HG03575 (cell line): ENCODE results near the gene SNTB2.

Experiments used
- ATAC-seq: cut with Tn5 transposase; IDR thresholded peaks from one replicate; pipeline ENCODE4 v1.9.1; 2021; ENCODE audit not compliant: unreplicated experiment, insufficient number of reproducible peaks, low FRiP score; ENCODE audit errors: extremely low read depth

Gene SNTB2

DNA sequence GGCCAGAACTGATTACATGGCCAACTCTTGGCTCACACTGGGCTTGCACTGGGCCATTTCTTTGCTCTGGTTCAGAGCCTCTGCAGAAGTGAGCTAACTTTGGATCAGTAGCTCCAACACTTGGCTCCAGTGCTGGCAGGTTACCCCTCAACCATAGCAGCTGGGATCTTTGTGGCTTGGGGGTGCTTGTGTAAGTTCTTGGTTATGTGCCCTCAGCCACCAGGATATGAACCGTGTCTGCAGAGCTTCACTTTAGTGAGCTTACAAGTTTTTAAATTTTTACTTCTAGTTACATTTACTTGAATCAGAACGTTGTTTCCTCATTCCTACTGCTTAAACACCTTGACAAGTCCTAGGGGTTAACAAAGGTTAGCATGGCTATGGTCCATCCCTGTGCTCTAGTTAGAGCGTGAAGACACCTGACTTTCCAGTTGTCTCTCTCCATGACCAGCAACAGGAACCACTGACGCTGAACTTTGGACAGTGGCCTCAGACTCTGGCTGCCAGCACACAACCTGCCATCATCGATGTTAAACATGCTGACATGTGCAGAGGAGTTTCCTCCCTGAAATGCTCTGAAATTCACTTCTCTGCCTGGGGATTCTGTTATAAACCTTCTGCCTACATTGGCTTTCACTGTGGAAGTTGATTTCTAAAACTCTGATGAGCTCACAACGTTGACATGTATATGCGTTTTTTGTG lies 139.4 kb downstream of the SNTB2 start:
- no peak for ATAC-seq

DNA sequence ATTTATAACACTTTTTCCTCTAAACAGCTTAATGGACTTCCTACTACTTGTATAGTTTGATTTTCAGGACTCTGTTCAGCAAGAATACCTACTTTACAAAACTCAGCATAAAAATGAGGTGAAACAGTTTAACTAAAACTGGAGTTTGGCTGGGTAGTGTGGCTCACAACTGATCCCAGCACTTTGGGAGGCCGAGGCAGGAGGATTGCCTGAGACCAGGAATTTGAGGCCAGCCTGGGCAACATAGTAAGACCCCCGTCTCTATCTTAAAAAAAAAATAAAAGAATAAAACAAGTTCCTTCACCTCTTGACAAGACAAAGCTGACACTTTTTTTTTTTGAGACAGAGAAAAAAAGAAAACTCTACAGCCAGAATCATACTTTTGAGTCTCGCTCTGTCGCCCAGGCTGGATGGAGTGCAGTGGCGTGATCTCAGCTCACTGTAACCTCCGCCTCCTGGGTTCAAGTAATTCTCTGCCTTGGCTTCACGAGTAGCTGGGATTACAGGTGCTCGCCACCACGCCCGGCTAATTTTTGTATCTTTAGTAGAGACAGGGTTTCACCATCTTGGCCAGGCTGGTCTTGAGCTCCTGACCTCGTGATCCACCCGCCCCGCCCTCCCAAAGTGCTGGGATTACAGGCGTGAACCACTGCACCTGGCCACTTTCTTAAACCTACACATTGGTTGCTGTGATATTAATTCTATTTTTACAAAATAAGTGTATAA lies 140.8 kb downstream of the SNTB2 start:
- ATAC-seq, result no peak

DNA sequence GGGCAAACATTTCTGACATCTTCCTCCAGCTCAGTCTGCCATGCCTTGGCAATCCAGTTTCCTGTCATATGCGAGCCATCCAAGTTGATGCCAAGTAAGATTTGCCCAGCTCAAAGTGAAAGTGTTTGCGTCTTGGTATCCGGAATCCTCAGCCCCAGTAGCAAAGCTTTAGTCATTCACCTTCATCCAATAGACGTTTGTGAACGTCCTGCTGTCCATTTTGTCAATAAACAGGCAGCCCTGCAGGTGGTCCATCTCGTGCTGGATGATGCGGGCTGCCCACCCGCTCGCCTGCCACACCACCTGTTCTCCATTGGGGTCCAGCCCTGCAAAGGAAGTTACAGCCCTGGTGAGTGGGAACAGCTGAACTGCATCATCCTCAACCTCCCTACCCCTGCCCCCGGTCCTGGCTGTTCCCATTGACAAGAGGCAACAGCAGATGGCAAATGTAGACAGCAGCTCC lies 141.9 kb downstream of the SNTB2 start:
- no peak for ATAC-seq

DNA sequence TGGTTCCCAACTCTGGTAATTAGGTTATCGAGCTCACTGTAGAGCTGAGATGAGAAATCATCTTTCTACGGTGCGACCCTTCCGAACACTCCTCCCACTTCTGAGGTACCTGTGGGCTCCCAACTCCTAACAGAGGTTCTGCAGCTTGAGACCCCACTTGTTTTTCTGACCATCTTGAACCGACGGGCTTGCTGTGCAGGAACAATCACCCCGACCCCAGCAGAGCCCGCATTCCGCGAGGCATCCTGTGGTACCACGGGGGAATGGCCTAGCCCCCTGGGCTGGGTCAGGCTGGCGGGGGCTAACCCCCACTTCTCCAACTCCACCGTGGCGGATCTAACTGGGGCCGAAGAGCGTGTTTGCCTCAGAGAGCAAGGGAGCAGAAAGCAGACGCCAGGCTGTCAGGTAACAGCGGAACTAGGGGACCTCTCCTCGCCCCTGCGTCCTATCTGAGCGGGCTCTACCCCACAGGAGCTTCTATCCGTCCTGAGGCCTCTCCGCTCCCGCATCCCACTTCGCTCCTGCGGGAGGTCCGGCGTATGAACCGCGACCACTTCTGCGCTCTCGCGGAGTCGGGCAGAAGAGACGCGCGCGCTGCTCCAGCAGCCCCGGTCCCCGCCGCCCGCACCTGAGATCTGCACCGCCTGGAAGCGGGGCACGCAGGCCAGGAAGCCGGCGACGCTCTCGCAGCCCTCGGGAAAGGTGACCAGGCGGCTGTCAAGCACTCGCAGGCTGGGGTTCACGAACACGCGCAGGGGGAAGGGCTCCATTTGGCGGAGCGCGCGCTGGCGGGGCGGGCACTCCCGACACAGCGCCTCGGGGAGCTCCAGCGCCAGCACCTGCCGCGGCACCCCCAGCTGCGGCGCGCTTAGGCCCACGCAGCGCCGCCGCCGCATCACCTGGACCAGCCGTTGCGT lies 142.7 kb downstream of the SNTB2 start:
- ATAC-seq, result no peak

DNA sequence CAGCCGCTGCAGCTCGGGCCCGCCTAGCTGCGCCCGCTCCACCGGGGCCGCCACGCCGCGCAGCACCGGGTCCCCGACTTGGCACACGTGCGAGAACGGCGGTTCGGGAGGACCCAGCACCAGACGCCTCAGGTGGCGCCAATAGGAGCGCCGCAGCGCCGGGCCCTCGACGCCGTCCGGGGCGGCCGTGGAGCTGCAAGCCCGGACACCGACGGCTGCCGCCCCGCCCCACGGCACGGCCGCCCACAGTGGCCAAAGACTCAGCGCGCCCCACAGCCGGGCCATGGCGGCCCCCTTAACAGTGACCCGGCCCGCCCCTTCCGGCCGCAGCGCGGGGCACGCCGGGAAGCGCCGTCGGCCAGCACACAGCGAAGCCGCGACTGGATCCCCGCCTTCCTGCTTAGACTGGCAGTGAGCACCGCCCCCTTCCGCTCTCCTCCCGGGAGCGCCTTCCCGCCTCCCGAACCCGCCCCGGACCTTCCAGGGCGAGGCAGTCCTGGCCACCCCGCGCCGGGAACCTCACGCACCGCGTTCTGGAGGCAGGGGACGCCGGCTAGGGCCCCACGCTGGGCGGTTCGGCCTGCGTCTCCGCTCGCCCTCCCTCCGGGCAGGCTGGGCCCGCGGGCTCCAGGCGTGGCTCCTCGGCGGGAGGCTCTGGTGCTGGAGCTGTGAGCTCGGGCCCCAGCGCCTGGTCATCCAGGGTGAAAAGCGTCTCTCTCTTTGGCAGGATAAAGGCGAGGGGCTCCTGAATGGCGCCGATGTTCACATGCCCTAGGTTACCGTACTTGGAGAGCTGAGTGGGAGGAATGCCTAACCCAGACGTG lies 143.5 kb downstream of the SNTB2 start, which contains the start of gene PDF:
Gene PDF (minus strand): TSS at position 303 of the 824 bp plus-strand sequence. CDS start 18 bp downstream, at position 285.
- peak; percentile 53 for ATAC-seq

DNA sequence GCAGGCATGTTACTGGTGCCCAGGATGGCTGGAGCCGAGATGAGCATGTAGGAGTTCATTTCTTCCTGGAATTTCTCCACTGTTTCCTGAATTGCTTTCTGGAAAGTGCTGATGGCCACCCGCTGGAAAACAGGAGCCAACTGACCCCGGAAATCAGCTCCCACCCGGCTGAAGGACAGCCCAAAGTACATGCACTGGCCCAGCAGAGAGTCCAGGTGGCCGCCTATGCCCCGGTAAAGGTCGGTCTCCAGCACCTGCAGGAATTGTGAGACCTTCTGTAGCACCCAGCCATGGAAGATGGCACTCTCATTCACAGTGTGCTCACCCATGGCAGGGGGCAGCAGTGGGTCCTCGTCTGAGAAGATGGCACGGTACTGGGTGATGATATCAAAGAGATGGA lies 147.7 kb downstream of the SNTB2 start:
- no peak for ATAC-seq

DNA sequence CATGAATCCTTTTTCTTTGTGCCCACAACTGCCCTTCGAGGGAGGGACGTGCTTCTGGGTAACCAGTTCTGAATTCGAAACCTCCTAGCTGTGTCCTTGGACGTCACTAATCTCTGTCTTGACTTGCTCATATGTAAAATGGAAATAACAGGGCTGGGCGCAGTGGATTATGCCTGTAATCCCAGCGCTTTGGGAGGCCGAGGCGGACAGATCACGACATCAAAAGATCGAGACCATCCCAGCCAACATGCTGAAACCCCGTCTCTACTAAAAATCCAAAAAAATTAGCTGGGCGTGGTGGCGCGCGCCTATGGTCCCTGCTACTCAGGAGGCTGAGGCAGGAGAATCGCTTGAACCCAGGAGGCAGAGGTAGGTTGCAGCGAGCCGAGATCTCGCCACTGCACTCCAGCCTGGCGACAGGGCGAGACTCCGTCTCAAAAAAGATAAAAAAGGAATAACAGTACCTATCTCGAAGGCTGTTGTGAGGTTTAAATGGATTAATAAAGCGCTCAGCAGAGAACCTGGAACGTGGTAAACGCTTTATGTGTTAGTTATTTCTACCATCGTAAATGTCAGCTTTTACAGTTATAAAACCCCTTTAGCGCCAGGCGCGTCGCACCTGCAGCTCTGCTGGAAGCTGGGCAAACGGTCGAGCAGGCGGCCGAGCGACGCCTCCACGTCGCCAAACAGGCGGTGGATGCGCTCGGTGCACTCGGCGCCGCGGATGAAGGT lies 151.8 kb downstream of the SNTB2 start:
- no peak for ATAC-seq

DNA sequence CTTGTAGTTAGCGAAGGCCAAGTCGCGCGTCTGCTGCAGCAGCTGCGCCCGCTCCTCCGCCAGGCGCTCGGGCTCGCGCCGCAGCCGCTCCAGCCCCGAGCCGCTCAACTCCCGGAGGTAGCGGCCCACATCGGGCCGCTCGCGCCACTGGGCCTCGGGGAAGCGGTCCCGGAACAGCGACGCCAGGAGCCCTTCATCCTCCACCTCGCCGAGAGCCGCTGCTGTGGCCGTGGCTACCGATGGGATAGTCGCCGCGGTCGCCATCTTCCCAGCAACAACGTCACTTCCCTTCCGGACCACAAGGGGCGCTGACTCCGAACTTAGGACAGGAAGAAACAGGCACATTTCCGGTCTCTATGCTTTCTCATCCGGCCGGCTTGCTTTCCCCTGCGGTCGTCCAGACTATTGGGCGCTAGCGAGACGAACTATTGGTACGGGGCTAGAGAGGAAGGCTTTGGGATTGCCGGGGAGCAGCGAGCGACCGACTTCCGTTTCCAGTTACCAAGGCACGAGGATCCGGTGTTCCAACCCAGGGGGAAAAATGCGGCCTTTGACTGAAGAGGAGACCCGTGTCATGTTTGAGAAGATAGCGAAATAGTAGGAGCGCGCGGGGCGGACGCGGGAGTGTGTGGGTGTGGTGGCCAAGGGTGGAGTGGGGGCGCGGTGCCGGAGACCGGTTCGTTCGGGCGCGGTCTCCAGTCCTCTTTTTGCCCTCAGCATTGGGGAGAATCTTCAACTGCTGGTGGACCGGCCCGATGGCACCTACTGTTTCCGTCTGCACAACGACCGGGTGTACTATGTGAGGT lies 152.5 kb downstream of the SNTB2 start, which contains the start of the genes COG8 and NIP7:
Gene COG8 (minus strand): TSS at position 276 of the 806 bp plus-strand sequence. CDS start 12 bp downstream, at position 264.
Gene NIP7 (plus strand): TSS at position 484 of the 806 bp plus-strand sequence. CDS start 58 bp downstream, at position 542.
- ATAC-seq, result no peak

DNA sequence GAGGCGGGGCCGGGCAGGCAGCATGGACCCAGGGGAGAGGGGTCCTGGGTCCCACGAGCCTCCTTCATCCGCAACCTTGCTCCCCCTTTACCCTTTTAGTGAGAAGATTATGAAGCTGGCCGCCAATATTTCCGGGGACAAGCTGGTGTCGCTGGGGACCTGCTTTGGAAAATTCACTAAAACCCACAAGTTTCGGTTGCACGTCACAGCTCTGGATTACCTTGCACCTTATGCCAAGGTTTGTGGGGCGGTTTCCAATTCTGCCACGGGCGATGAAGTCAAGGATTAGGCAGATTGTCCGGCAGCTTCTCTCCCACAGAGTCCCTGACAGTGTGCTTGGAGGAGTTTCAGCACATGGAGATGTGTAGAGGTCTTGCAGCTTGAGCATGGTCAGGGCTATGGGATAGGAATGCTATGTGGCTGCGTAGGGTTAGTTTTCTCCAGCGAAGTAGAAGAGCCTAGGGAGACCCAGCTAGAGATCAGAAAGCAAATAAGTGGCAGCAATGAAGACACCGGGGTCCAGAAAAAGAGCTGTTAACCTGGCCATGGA lies 153.2 kb downstream of the SNTB2 start:
- no peak for ATAC-seq

DNA sequence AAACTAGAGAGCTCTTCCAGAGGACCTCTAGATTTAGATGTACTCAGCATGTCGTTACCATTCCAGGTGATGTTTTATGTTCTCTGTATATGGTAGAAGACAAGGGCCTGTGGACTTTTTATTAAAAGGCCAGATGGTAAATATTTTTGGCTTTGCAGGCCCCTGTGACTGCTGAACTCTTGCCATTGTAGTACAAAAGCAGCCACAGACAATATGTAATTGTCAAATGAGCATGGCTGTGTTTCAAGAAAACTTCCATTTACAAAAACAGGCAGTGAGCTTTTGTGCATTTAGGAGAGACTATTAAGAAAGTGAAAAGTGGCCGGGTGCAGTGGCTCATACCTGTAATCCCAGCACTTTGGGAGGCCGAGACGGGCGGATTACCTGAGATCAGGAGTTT lies 157.2 kb downstream of the SNTB2 start:
- ATAC-seq, result no peak

DNA sequence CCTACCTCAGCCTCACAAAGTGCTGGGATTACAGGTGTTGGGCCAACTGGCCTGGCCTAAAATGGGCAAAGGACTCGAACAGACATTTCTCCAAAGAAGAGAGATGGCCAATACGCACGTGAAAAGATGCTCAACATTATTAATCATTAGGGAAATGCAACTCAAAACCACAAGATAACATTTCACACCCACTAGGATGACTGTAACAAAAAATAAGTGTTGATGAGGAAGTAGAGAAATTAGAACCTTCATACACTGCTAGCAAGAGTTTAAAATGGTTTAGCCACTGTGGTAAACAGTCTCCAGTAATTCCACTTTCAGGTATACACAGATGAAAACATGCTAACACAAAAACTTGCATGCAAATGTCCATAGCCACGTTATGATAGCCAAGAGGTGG lies 159.0 kb downstream of the SNTB2 start:
- no peak for ATAC-seq

DNA sequence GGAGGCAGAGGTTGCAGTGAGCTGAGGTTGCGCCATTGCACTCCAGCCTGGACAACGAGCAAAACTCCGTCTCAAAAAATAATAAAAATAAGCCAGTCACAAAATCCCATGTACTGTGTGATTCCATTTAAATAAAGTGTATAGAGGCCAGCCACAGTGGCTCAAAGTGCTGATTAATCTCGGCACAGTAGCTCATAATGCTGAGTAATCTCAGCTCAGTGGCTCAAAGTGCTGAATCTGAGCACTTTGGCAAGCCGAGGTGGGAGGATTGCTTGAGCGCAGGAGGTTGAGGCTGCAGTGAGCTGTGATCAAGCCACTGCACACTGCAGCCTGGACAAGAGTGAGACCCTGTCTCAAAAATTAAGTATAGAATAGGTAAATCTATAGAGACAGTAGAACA lies 159.7 kb downstream of the SNTB2 start:
- ATAC-seq, result no peak

DNA sequence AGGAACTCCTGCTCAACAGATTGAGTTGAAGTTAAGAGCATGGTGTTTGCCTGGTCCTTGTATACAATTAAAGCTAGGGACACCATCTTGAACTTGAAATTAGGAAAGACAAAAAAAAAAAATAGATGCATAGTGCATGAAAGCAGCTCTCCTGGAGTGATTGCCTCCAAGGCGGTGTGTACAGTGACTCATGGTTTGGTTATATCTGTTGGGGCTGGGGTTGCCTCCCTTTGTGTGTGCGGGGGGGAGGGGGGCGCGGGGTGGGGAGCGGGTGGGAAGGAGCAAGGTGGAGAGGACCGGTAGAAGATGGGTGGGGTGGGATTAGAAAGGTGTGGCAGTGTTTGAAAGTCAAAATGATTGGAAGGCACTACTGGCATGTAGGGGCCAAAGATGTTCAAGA lies 161.3 kb downstream of the SNTB2 start:
- ATAC-seq, result no peak

DNA sequence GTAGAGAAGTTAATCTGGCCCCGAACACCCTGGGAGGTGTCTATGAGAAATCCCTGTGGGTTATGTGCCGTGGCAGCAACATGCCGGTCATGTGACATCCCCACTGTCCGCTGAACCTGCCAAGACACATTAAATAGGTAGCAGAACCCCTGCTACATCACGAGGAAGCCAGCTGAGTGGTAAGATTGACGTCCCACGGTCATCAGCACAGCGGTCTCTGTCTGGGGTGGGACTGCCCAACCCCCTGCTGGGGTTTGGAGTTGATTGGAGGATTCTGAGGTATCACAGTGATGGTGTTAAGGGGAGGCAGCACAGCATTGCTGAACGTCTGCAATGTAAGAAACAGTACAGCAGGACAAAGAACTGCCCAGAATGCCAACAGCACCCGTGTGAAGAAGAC lies 162.6 kb downstream of the SNTB2 start:
- ATAC-seq, result no peak

DNA sequence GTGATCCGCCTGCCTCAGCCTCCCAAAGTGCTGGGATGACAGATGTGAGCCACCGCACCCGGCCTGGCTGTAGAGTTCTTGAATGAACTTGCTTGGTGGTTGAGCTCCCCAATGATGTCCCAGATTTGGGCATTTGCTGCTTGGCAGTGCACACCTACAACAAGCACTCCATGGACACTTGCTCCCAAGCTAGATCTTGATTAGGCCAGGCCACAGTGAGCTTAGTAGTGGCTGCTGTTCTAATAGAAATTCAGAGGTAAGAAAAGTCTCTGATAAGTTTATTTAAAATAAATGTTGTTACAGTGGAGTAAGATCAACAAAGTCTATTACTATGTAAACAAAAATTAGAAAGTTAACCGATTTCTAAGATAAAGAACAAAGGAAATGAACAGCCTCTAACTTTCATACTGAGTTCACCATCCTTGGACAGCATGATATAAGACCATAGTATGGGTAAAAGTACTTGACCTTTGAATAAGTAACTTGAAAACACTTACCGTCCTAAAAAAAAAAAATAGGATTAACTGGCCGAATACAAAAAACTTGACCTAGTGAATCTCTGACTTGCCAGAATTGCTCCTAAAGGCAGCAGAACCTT lies 163.7 kb downstream of the SNTB2 start:
- no peak for ATAC-seq

DNA sequence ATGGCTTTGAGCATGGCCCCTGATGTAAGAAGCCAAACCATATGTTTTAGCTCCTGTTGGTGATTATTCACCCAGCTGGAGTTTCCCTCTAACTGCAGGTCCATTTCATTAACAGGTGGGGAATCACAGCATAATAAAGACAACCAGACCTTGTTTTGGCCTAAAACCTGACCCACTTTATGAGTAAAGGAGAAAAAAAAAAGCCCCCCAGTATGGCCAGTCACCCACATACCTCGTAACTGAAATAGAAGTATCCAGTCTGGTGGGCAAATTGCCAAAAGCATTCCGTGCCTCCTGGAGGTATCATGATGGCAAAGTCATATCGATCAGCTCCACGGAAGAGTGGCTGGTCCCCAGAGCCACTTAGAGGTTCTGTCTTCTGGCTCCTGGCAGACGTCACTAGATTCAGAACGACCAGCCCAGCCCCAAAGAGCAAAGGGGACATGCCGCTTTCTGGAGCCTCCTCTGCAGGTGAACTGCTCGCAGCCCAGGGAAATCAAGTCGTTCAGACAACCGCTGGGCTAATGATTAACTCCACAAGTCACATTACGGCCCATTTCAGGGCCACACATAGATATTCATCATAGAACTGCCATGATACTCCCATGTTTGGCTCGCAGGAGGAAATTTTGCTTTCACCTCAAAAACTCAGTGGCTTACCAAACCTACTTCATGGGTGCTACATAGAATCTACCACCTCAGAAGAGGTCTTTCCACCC lies 164.5 kb downstream of the SNTB2 start, which contains the start of gene TMED6:
Gene TMED6 (minus strand): TSS at position 478 of the 719 bp plus-strand sequence. CDS start 33 bp downstream, at position 445.
- ATAC-seq, result no peak
